Activated effector memory CD4-positive, alpha-beta T cell treated with Interleukin-2 at 50 U/mL for 16 hours (primary cell): Measurements from ENCODE around the gene FBXL13.
"Not testable (repeated sequence)": the region's sequence is repeated elsewhere in the genome, so short reads cannot be mapped to it uniquely, and the experiment has no call there.

ENCODE experiments used
- DNase-seq: peaks from one replicate; pipeline ENCODE4 v3.0.0-alpha.2; 2020

FBXL13 gene

GRCh38 chr7:103020876-103021275, 53.7 kb downstream of the FBXL13 start:
- not testable (repeated sequence) for DNase-seq

DNA sequence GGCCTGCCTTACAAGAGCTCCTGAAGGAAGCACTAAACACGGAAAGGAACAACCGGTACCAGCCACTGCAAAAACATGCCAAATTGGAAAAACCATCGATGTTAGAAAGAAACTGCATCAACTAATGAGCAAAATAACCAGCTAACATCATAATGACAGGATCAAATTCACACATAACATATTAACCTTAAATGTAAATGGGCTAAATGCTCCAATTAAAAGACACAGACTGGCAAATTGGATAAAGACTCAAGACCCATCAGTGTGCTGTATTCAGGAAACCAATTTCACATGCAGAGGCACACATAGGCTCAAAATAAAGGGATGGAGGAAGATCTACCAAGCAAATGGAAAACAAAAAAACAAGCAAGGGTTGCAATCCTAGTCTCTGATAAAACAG, 56.3 kb downstream of the FBXL13 start:
- not testable (repeated sequence) for DNase-seq

DNA sequence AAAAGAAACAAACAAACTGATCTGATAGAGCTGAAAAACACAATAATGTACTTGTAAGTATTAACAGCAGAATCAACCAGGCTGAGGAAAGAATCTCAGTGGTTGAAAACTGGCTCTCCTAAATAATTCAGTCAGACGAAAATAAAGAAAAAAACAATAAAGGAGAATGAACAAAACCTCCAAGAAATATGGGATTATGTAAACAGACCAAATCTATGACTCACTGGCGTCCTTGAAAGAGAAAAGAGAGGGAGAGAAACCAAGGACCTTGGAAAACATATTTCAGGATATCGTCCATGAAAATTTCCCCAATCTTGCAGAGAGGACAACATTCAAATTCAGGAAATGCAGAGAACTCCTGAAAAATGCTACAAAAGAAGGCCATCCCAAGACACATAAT, 62.9 kb downstream of the FBXL13 start:
- DNase-seq = no peak

- no peak for DNase-seq
These were observed 64.4 kb downstream of the FBXL13 start for GRCh38 chr7:103010211-103010610.

GRCh38 chr7:103009466-103010185, 65.0 kb downstream of the FBXL13 start:
- DNase-seq = no peak

- no peak for DNase-seq
These were observed 71.6 kb downstream of the FBXL13 start for GRCh38 chr7:103003004-103003403.

DNA sequence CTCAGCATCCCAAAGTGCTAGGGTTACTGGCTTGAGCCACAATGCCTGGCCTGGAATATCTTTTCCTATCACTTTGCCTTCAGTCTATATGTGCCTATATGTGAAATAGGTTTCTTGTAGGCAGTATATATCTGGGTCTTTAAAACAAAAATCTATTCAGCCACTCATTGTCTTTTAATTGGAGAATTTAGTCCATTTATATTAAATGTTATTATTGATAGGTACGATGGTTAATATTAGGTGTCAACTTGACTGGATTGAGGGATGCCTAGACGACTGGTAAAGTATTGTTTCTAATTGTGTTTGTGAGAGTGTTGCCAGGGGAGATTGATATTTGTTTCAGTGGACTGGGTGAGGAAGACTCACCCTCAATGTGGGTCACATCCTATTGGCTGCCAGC, 73.4 kb downstream of the FBXL13 start:
- no peak for DNase-seq

- no peak for DNase-seq
These were observed 77.6 kb downstream of the FBXL13 start for GRCh38 chr7:102996957-102997356.

GRCh38 chr7:102995609-102996008, 79.0 kb downstream of the FBXL13 start:
- not testable (repeated sequence) for DNase-seq

DNA sequence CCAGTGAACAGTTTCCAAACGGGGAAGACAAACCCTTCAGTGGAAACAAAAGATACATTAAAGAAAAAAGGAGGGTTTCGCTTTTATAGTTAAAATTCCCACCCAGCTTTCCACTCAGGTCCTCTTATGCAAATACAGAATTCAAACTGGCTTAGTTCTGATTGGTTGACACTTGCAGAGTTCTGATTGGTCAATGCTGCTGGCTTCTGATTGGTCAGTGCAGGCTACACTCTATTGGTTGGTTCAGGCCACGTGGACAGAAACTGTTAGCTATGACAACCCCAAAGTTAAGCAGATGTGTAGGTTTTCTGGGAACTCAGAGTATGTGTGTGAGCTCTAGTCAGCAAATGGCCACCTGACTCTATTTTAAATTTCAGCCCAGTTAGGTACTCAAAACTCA, 80.0 kb downstream of the FBXL13 start:
- no peak for DNase-seq

- no peak for DNase-seq
These were observed 80.9 kb downstream of the FBXL13 start for GRCh38 chr7:102993718-102994029.

GRCh38 chr7:102992938-102993717, 81.5 kb downstream of the FBXL13 start:
- DNase-seq = no peak

GRCh38 chr7:102992509-102992937, 82.1 kb downstream of the FBXL13 start:
- no peak for DNase-seq

- DNase-seq = no peak
These were observed 82.9 kb downstream of the FBXL13 start for GRCh38 chr7:102991540-102992214.

DNA sequence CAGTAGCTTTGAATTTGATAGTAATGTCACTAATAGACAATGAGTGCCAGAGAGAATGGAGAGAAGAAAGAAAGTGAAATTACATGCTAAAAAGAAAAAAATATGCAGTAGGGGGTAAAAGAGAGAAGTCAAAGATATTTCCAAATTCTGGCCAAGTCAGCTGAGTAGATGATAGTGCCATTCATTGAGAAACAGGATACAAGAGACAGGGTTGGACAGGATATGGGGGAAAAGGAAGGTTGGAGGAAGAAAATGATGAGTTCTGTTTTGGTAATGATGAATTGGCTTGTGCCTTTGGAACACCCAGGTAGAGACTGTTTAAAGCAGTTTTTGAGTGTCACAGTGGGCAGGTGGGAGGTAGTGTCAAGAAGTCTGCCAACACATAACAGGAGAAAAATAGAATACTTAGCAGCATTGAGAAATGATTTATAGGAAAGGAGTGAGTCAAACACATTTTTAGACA, 83.5 kb downstream of the FBXL13 start:
- no peak for DNase-seq

- no peak for DNase-seq
These were observed 84.0 kb downstream of the FBXL13 start for GRCh38 chr7:102990642-102991041.

GRCh38 chr7:102988631-102989560, 85.7 kb downstream of the FBXL13 start:
- DNase-seq = no peak

GRCh38 chr7:102988088-102988487, 86.5 kb downstream of the FBXL13 start:
- DNase-seq = no peak

DNA sequence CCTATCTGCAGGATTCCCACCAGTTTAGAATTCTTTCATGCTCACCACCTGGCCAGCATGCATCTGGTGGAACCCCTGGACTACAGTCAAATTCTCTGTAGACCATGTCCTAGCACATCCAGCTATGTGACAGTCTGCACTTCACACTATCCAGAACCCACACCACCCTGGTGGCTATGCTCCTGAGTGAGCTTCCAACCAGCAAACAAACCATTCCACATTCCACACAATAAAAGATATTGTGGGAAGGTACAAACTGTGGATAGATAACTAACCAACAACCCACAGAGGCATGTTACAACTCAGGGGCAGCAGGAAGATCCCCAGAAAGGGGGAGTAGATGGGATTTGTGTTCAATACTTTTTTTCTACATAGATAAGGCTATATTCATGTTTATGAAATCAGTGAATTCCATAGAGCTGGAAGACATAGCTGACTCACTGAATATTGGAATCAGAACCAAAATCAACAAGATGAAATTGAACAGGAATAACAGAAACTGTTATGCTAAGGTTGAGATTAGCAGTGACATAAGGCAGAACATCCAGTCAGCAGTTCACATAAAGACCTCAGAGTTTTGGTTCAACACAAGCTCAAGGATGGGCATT, 89.3 kb downstream of the FBXL13 start:
- no peak for DNase-seq

- DNase-seq = no peak
These were observed 91.0 kb downstream of the FBXL13 start for GRCh38 chr7:102983602-102984001.

DNA sequence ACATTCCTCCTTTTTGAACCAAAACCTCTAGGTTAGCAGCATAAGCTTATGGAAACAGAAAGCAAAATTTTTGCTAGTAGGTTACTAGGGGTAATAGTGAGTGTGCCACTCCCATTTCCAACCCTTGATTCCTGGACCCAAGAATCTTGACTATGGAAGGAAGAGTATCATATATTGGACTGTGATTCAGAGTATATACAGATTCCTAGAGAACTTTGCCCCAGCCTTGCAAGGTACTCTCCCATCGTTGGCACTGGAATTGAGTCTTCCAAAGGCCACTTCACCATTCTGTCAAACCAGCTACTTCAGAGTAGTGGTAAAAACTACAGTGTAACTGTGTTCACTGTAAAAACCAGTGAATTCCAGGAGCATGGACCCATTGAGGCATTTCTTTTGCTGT, 92.4 kb downstream of the FBXL13 start:
- no peak for DNase-seq

GRCh38 chr7:102981451-102981850, 93.1 kb downstream of the FBXL13 start:
- no peak for DNase-seq
